Measurements from ENCODE around the gene SUCO. TPM values are rescaled to one million over a fixed set of nuclear protein-coding genes. Genes with fewer than 3 reads are reported as not detected.

Gene SUCO
- total RNA-seq, 1 donor from 2014 or later: 51.7 TPM

DNA sequence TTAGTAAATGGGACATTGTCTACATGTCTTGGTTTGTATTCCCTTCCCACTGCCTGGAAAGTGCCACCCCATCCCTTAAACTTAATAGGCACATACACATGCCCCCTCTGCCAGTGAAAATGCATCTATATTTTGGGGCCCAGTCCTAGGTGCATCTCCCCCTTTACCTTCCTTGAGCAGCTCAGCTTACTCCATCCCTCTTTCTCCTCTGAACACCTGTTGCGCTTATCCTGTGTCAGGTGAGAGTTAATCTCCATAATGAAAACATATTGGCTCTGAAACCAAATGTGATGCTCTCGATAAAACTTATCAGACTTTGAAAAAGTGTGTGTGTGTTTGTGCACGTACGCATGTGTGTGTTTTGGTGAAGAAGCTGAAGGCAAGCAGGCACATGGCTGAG, 15.4 kb upstream of the SUCO start:
- Mint-ChIP-seq H3K9me3 (ENCODE audit: unreplicated experiment) (no peaks in the 10 kb centered on the region), H3K4me3 (ENCODE audit: unreplicated experiment) (no peak overlapping the region), H3K36me3 (ENCODE audit: unreplicated experiment) (no peaks in the 10 kb centered on the region), H3K27me3 (ENCODE audit: unreplicated experiment) (peaks cover 1% of the 10 kb centered on the region), H3K27ac (ENCODE audit: unreplicated experiment) (no peak overlapping the region), H3K4me1 (ENCODE audit: low read depth, unreplicated experiment) (no peaks in the 10 kb centered on the region)
- TF ChIP-seq, protein P1, sequence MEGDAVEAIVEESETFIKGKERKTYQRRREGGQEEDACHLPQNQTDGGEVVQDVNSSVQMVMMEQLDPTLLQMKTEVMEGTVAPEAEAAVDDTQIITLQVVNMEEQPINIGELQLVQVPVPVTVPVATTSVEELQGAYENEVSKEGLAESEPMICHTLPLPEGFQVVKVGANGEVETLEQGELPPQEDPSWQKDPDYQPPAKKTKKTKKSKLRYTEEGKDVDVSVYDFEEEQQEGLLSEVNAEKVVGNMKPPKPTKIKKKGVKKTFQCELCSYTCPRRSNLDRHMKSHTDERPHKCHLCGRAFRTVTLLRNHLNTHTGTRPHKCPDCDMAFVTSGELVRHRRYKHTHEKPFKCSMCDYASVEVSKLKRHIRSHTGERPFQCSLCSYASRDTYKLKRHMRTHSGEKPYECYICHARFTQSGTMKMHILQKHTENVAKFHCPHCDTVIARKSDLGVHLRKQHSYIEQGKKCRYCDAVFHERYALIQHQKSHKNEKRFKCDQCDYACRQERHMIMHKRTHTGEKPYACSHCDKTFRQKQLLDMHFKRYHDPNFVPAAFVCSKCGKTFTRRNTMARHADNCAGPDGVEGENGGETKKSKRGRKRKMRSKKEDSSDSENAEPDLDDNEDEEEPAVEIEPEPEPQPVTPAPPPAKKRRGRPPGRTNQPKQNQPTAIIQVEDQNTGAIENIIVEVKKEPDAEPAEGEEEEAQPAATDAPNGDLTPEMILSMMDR (IDR thresholded peaks at IDR 0.05; ENCODE audit: partially characterized antibody, unreplicated experiment): no peak
- no peak for DNase-seq

DNA sequence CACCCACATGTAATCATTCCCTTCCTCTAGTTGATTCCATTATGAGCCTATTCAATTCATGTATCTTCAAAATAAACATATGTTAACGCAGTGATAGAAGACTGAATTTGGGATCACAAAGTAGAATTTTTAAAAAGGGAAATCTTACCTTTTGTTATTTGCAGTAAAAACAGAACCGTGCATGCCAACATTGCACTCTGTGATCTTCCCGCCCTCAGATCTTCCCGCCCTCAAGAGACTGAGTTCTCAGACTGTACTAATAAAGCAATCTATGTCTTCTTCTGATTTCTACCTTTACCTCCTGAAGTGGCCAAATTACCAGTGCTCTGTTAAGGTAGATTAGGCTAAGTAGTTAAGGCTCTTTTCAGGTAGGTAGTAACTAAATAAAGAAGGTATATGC, 3.6 kb upstream of the SUCO start:
- TF ChIP-seq, protein P1 (IDR thresholded peaks at IDR 0.05; ENCODE audit: partially characterized antibody, unreplicated experiment): no peak
- Mint-ChIP-seq H3K4me3 (ENCODE audit: unreplicated experiment) (no peak overlapping the region), H3K36me3 (ENCODE audit: unreplicated experiment) (no peaks in the 10 kb centered on the region), H3K9me3 (ENCODE audit: unreplicated experiment) (peaks cover 4% of the 10 kb centered on the region), H3K4me1 (ENCODE audit: low read depth, unreplicated experiment) (peaks cover 2% of the 10 kb centered on the region), H3K27me3 (ENCODE audit: unreplicated experiment) (peaks cover 7% of the 10 kb centered on the region), H3K27ac (ENCODE audit: unreplicated experiment) (no peak overlapping the region)
- no peak for DNase-seq

DNA sequence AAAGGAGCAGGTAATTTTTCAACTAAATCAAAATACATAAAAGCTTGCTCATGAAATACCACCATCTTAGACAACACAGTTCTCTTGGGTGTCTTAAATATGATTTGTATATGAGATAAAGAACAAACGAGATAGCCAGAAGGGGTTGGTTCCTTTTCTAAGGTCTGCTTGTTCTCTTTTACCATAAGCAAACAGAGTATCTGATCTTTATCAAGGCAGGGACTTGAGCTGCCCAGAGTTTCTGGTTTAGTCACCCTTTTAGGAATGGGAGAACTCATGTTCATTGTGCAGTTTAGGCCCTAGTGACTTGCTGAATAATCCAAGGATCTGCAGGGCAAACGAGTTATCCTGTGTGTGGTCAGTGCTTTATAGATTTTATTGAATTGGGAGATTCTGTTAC, 3.0 kb upstream of the SUCO start:
- H3K9me3 Mint-ChIP-seq (ENCODE audit: unreplicated experiment): peaks cover 4% of the 10 kb centered on the region
- peaks cover 7% of the 10 kb centered on the region for H3K27me3 Mint-ChIP-seq (ENCODE audit: unreplicated experiment)
- no peak overlapping the region for H3K27ac Mint-ChIP-seq (ENCODE audit: unreplicated experiment)
- TF ChIP-seq, protein P1 (IDR thresholded peaks at IDR 0.05; ENCODE audit: partially characterized antibody, unreplicated experiment): no peak
- H3K4me1 Mint-ChIP-seq (ENCODE audit: low read depth, unreplicated experiment): peaks cover 7% of the 10 kb centered on the region
- H3K36me3 Mint-ChIP-seq (ENCODE audit: unreplicated experiment): no peaks in the 10 kb centered on the region
- H3K4me3 Mint-ChIP-seq (ENCODE audit: unreplicated experiment): no peak overlapping the region
- DNase-seq: no peak

DNA sequence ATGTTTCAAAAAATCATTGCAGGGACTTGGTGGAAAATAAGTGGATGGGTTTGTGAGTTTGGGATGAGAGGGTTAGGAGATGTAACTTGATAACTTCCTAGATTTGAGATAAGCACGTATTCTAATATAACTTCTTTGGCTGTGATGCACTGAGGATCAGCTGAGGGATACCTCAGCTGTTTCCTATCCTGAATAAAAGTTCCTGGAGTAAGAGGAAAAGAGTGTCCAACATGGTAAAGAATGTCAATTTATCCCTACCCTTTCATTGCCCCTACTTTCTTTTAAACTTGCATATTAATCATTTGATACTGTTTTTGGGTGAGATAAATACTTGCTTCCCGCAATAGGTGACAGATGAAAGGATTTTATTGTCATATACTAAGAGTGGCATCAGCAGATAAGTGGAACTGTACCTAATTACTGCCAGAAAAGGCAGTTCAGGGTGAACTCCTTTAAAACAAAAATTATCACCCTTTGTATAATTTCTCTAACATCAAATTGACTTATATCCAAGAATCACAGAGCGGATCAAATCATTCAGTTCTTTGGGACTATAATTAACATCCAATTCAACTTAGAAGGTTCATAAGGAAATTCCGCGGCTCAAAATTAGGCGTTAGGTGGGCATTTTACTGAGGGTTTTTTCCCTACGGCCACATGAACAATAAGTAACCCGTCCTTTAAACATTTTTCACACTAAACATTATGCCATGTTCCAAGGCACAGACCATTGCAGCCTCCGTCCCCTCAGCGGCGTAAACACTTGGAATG, 1.4 kb upstream of the SUCO start:
- peaks cover 7% of the 10 kb centered on the region for H3K27me3 Mint-ChIP-seq (ENCODE audit: unreplicated experiment)
- DNase-seq: no peak
- H3K36me3 Mint-ChIP-seq (ENCODE audit: unreplicated experiment): no peaks in the 10 kb centered on the region
- TF ChIP-seq, protein P1 (IDR thresholded peaks at IDR 0.05; ENCODE audit: partially characterized antibody, unreplicated experiment): no peak
- peak overlapping the region; percentile 98 for H3K4me3 Mint-ChIP-seq (ENCODE audit: unreplicated experiment)
- peaks cover 4% of the 10 kb centered on the region for H3K9me3 Mint-ChIP-seq (ENCODE audit: unreplicated experiment)
- H3K4me1 Mint-ChIP-seq (ENCODE audit: low read depth, unreplicated experiment): peaks cover 13% of the 10 kb centered on the region
- H3K27ac Mint-ChIP-seq (ENCODE audit: unreplicated experiment): peak overlapping the region; percentile 98

DNA sequence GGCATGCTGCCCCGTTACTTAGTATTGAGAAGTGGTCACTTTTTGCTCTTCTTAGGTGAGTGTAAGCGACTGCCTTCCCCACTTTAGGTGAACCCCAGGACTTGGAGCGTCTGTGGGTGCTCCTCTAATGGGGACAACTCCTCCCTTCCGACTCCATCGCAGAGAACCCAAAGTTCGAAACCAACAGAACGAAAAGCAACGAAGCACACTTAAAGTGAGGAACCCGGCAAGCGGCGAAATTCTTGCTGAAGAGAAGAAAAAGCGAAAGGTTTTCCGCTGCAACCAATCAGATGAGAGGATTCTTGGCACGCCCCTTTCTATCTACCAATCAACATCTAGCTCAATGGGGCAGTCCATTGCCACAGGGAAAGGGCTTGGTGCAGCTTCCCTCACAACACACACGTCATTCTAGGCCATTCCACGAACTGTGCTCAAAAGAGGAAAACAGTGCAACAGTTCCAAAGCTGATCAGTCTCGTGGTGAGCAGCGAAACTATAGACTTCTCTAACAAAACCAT, 709 bp upstream of the SUCO start:
- TF ChIP-seq, protein P1 (IDR thresholded peaks at IDR 0.05; ENCODE audit: partially characterized antibody, unreplicated experiment): no peak
- peaks cover 7% of the 10 kb centered on the region for H3K27me3 Mint-ChIP-seq (ENCODE audit: unreplicated experiment)
- H3K9me3 Mint-ChIP-seq (ENCODE audit: unreplicated experiment): peaks cover 4% of the 10 kb centered on the region
- peak overlapping the region; percentile 98 for H3K4me3 Mint-ChIP-seq (ENCODE audit: unreplicated experiment)
- H3K4me1 Mint-ChIP-seq (ENCODE audit: low read depth, unreplicated experiment): peaks cover 13% of the 10 kb centered on the region
- DNase-seq: peak; percentile 66
- peak overlapping the region; percentile 98 for H3K27ac Mint-ChIP-seq (ENCODE audit: unreplicated experiment)
- no peaks in the 10 kb centered on the region for H3K36me3 Mint-ChIP-seq (ENCODE audit: unreplicated experiment)
